HG02678 (cell line): ENCODE measurements around the gene CCDC91.
"Not testable (repeated sequence)": the region's sequence is repeated elsewhere in the genome, so short reads cannot be mapped to it uniquely, and the experiment has no call there.

Source experiments
- ATAC-seq: cut with Tn5 transposase; IDR thresholded peaks from one replicate; pipeline ENCODE4 v1.9.1; 2021; ENCODE audit warnings: mild to moderate bottlenecking, moderate library complexity; ENCODE audit not compliant: unreplicated experiment

The CCDC91 gene

GRCh38 chr12:28446031-28446430 is 255.8 kb downstream of the CCDC91 start:
- ATAC-seq, result no peak

- ATAC-seq, result no peak
Observed at GRCh38 chr12:28453686-28454085, 263.4 kb downstream of the CCDC91 start.

DNA sequence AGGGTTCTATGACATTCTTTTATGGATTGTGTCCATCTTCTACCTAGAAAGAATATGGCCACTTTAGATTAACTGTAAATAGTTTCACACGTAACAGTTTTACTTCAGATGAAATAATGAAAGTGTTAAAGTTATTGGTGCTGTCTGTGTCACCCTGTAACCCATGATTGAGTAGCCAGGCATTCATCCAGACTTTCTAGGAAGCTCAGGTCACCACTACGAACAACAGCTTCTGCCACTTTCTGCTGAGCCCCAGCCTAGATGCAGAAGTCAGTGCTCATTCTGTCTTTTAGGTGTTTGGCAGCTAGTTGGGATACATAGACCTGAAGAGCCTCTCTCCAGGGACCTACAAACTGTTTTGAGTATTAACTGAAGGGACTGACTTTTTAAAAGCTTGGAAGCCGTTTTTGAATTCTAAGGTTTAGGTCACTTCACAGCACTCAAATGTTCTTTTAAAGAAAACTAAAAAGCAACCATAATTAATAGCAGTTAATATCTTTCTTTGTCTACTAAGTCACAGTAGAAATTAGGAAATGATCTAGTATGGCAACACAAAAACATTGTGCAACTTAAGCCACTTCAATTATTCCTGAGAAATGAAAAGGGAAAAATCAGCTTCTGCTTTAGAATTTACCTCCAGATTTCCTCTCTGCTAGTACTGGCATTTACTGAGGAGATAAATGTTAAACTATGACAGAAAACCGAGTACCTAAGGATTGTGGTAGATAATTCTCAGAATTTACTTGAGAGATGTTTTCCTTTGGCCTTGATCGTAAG is 266.9 kb downstream of the CCDC91 start:
- ATAC-seq, result no peak

- no peak for ATAC-seq
Observed at GRCh38 chr12:28457785-28458184, 267.5 kb downstream of the CCDC91 start.

GRCh38 chr12:28459481-28459880 is 269.2 kb downstream of the CCDC91 start:
- ATAC-seq, result no peak

GRCh38 chr12:28460420-28461130 is 270.3 kb downstream of the CCDC91 start:
- ATAC-seq, result peak; percentile 63

DNA sequence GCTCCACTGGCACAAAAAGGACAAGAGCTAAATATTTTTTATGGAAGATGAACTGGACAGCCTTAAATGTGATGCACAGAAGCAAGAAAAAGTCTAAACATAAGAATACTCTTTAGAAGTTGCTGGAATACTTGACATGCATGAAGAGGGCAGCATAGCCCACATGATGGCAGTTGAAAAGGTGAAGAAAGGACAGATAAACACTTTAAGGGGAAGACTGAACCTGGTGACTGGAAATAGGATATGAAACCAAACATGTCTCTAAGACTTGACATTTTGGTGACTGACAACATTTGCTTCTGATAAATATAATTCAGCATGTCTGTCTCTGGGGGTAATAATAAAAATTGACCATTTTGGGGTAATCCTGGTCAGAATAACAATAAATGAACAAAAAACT is 273.1 kb downstream of the CCDC91 start:
- no peak for ATAC-seq

DNA sequence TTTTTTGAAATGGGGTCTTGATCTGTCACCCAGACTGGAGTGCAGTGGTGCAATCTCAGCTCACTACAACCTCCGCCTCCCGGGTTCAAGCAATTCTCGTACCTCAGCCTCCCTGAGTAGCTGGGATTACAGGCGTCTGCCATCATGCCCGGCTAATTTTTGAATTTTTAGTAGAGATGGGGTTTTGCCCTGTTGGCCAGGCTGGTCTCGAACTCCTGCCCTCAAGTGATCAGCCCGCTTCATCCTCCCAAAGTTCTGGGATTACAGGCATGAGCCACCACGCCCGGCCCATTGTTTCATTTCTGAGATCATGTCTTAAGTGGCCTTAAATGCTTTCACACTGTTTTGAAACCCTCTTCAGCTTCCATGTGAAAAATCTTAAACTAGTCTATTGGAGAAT is 281.5 kb downstream of the CCDC91 start:
- ATAC-seq, result not testable (repeated sequence)

DNA sequence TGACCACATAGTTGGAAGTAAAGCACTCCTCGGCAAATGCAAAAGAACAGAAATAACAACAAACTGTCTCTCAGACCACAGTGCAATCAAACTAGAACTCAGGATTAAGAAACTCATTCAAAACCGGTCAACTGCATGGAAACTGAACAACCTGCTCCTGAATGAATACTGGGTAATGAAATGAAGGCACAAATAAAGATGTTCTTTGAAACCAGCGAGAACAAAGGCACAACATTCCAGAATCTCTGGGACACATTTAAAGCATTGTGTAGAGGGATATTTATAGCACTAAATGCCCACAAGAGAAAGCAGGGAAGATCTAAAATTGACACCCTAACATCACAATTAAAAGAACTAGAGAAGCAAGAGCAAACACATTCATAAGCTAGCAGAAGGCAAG is 285.9 kb downstream of the CCDC91 start:
- ATAC-seq, result not testable (repeated sequence)

DNA sequence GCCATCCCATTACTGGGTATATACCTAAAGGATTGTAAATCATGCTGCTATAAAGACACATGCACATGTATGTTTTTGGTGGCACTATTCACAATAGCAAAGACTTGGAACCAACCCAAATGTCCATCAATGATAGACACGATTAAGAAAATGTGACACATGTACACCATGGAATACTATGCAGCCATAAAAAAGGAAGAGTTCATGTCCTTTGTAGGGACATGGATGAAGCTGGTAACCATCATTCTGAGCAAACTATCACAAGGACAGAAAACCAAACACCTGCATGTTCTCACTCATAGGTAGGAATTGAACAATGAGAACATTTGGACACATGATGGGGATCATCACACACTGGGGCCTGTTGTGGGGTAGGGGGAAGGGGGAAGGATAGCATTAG is 288.8 kb downstream of the CCDC91 start:
- ATAC-seq, result not testable (repeated sequence)

DNA sequence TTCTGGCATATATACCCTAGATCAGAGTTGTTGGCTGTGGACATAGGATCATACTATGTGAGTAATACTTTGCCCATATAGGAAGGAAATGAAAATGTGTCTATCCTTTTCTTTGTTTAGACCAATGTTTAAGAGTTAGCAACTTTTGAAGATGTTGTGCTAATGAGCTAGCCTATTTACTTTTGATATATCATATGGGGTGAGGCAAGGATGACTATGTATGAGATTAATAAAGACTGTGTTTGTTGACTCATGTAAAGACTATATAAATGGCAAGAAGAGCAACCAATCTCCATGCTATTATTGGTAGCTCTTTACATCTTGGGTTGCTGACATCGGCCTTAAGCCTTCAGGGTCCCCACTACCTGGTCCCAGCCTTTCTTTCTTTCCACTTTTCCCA is 289.4 kb downstream of the CCDC91 start:
- no peak for ATAC-seq

GRCh38 chr12:28484156-28484555 is 293.9 kb downstream of the CCDC91 start:
- no peak for ATAC-seq

DNA sequence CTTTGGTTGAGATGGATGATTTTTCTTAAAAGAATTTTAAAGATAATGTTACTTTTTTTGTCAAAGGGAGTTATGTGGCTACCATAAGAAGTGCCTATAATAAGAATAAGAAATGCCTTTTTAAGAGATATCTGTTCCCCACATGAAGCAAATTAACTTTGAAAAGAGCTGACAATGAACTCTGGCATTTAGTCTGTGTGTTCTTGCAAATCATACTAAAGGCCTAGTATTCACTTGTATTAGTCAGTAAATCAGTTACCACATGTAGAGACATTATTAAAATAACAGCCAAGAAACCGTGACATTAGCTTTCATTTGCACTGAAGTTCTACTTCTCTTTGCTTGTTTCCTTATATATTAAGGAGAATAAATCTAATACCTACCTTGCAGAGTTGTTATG is 296.3 kb downstream of the CCDC91 start:
- no peak for ATAC-seq

- ATAC-seq, result no peak
Observed at GRCh38 chr12:28489246-28489645, 299.0 kb downstream of the CCDC91 start.

GRCh38 chr12:28497889-28498411 is 307.7 kb downstream of the CCDC91 start:
- ATAC-seq, result peak; percentile 90

GRCh38 chr12:28498850-28499249 is 308.6 kb downstream of the CCDC91 start:
- no peak for ATAC-seq

DNA sequence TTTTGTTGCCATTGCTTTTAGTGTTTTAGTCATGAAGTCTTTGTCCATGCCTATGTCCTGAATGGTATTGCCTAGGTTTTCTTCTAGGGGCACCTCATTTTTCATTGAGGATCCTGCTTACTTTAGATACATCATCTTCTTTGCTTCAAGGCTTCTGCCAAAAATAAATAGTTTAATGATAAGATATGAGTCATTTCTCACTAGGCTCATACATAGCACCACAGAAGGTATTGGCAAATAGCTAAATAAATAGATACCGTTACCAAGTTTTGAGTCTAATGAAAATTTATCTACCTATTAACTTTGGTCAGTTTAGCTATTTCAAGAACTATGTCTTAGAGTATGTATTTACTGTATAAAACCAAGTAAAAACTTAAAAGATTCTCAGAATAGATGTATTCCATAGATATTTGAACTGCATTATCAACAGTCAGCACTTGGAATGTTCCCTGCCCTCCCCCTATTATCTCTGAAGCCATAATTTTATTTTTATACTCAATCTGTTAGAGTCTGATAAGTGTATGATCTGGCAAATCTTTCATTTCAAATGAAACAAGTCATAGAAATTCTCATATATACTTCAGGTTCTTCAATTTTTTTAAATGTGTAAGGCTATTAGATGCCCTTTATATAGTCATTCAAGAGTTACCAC is 310.2 kb downstream of the CCDC91 start:
- ATAC-seq, result no peak

- ATAC-seq, result no peak
Observed at GRCh38 chr12:28506271-28506670, 316.0 kb downstream of the CCDC91 start.

DNA sequence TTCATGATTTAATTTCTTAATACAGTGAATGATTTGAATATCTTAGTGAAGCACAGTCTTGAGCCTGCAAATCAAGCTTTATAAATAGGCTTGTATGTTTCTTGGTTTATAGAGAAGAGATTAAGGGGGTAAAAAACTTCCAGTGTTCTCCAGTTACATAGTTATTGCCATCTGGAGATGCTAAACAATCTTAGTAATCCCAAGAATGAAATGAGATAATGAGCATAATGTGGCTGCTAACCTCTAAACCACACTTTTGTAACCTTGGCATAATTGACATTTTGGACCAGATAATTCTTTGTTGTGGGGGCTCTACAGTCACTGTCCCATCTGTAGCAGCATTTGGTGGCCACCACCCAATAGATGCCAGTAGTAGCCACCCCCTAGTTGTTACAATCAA is 316.8 kb downstream of the CCDC91 start:
- ATAC-seq, result no peak

DNA sequence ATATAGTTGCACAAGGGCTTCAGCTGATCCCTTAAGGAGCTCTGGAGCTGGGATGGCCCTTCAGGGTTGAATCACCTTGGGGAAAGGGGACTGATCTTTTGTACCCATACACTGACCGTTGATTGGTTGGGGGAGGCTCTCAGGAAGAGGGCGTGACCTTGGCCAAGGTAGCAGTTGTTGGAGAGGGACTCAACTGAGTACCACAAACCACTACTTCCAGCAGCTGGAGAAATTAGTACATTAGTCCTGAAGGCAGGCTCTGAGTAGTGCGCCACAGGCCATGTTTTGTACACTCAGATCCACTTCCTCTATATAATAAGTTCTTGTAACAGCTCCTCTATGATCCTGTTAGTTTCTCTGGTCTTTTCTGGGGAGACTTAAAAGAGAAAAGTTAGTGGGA is 317.6 kb downstream of the CCDC91 start:
- ATAC-seq, result no peak

- no peak for ATAC-seq
Observed at GRCh38 chr12:28512406-28512805, 322.1 kb downstream of the CCDC91 start.

- no peak for ATAC-seq
Observed at GRCh38 chr12:28512876-28513275, 322.6 kb downstream of the CCDC91 start.
